HepG2 (cell line): ENCODE results near the gene HCFC1. TPM values are rescaled to one million over a fixed set of nuclear protein-coding genes. Genes with fewer than 3 reads are reported as not detected.

Source experiments
- DMAP1 ChIP-seq: IDR thresholded peaks from 2 replicates; pipeline ENCODE4 v1.6.1; 2016
- ELF1 ChIP-seq: sonication (generic); formaldehyde crosslinking; IDR thresholded peaks from 2 replicates; pipeline ENCODE4 v1.4.0; 2020; ENCODE audit warnings: missing genetic modification reagents
- FLYWCH1 ChIP-seq: sonication (generic); formaldehyde crosslinking; IDR thresholded peaks from 2 replicates; pipeline ENCODE4 v1.8.1; 2023; ENCODE audit warnings: mild to moderate bottlenecking, missing genetic modification reagents
- GATAD1 ChIP-seq: IDR thresholded peaks from 2 replicates; pipeline ENCODE4 v1.6.1; 2016; ENCODE audit warnings: missing genetic modification reagents, missing compliant biosample characterization
- GFI1 ChIP-seq: sonication (generic); formaldehyde crosslinking; IDR thresholded peaks from 2 replicates; pipeline ENCODE4 v1.5.0; 2020; ENCODE audit warnings: missing genetic modification reagents, mild to moderate bottlenecking, borderline replicate concordance
- KMT2A ChIP-seq: sonication (generic); formaldehyde crosslinking; IDR thresholded peaks from 2 replicates; pipeline ENCODE4 v1.4.0; 2020; ENCODE audit warnings: missing genetic modification reagents
- MTA1 ChIP-seq: sonication (generic); formaldehyde crosslinking; IDR thresholded peaks from 2 replicates; pipeline ENCODE4 v1.4.0; 2020; ENCODE audit warnings: missing genetic modification reagents, mild to moderate bottlenecking, borderline replicate concordance
- MTF1 ChIP-seq: sonication (generic); formaldehyde crosslinking; IDR thresholded peaks from 2 replicates; pipeline ENCODE4 v1.5.0; 2020; ENCODE audit warnings: missing genetic modification reagents
- NONO ChIP-seq, 2 experiments: fragments of 450-650 bp in 1 of 2; sonication (generic) in 1 of 2; formaldehyde crosslinking in 1 of 2; IDR thresholded peaks in 1 of 2; conservative IDR thresholded peaks in 1 of 2; 2 replicates each; pipeline versions ENCODE4 v1.6.1 to v1.8.0; 2017 to 2022; ENCODE audit warnings: mild to moderate bottlenecking in 1 of 2, missing genetic modification reagents in 1 of 2, moderate library complexity in 1 of 2
- SNAPC2 ChIP-seq: sonication (generic); formaldehyde crosslinking; IDR thresholded peaks from 2 replicates; pipeline ENCODE4 v1.8.1; 2022; ENCODE audit warnings: mild to moderate bottlenecking, missing genetic modification reagents
- SRSF1 ChIP-seq: fragments of 200-400 bp; formaldehyde crosslinking; optimal IDR thresholded peaks from 2 replicates; pipeline ENCODE3; 2017; ENCODE audit warnings: mild to moderate bottlenecking, low read depth, low read length, moderate library complexity
- SSRP1 ChIP-seq: IDR thresholded peaks from 2 replicates; pipeline ENCODE4 v1.6.1; 2016; ENCODE audit warnings: control low read depth
- ZBTB1 ChIP-seq: sonication (generic); formaldehyde crosslinking; IDR thresholded peaks from 2 replicates; pipeline ENCODE4 v1.4.0; 2020; ENCODE audit warnings: missing genetic modification reagents, borderline replicate concordance
- ZNF101 ChIP-seq: sonication (generic); formaldehyde crosslinking; IDR thresholded peaks from 2 replicates; pipeline ENCODE4 v1.4.0; 2020; ENCODE audit warnings: mild to moderate bottlenecking, low read depth, missing genetic modification reagents, borderline replicate concordance
- ZNF234 ChIP-seq: sonication (generic); formaldehyde crosslinking; conservative IDR thresholded peaks from 2 replicates; pipeline ENCODE4 v1.5.1; 2020; ENCODE audit warnings: mild to moderate bottlenecking, missing genetic modification reagents
- ZNF292 ChIP-seq: sonication (generic); formaldehyde crosslinking; IDR thresholded peaks from 2 replicates; pipeline ENCODE4 v1.8.1; 2022; ENCODE audit warnings: mild to moderate bottlenecking, low read depth, missing genetic modification reagents, borderline replicate concordance
- ZNF609 ChIP-seq: sonication (generic); formaldehyde crosslinking; IDR thresholded peaks from 2 replicates; pipeline ENCODE4 v1.4.0; 2020; ENCODE audit warnings: mild to moderate bottlenecking, missing genetic modification reagents, borderline replicate concordance
- ZNF674 ChIP-seq: sonication (generic); formaldehyde crosslinking; IDR thresholded peaks from 2 replicates; pipeline ENCODE4 v1.5.0; 2020; ENCODE audit warnings: low read depth, mild to moderate bottlenecking, missing genetic modification reagents
- ZNF816 ChIP-seq: sonication (generic); formaldehyde crosslinking; IDR thresholded peaks from 2 replicates; pipeline ENCODE4 v1.8.0; 2022; ENCODE audit warnings: missing genetic modification reagents, mild to moderate bottlenecking, borderline replicate concordance
- polyA plus RNA-seq, 8 experiments: library from polyadenylated mRNA; depleted of rRNA in 3 of 8; stranded (reverse) in 7 of 8; unstranded in 1 of 8; fragments of >200 nt; fragmentation: Illumina TruSeq in 4 of 8; extraction: Trizol in 4 of 8; gene quantifications; 2 replicates each; pipeline versions ENCODE4 v1.2.1 to v1.2.3, GENCODE V29; 2011 to 2016; ENCODE audit warnings: low read depth in 4 of 8, missing spikeins in 1 of 8, mixed read lengths in 1 of 8; ENCODE audit not compliant: insufficient read depth in 1 of 8
- total RNA-seq, 5 experiments: library from RNA; depleted of rRNA; stranded (reverse); fragments of >200 nt; fragmentation: Illumina TruSeq; extraction: Trizol; gene quantifications; 2 replicates each; pipeline ENCODE4 v1.2.3, GENCODE V29; 2016; ENCODE audit warnings: low read depth in 1 of 5
- TF ChIP-seq, protein P1 (sequence below): sonication (generic); formaldehyde crosslinking; IDR thresholded peaks from 2 replicates; pipeline ENCODE4 v1.5.1; 2020; ENCODE audit warnings: missing genetic modification reagents, mild to moderate bottlenecking, borderline replicate concordance
- TF ChIP-seq, protein P2 (sequence below): sonication (generic); formaldehyde crosslinking; IDR thresholded peaks from 2 replicates; pipeline ENCODE4 v1.4.0; 2020; ENCODE audit warnings: missing genetic modification reagents, borderline replicate concordance

Gene HCFC1
- total and polyA plus RNA-seq, 2 of the 13 experiments (the other 11 are each of a cell fraction or from before 2014, with no cell fraction given), result 5.8 to 17.8 TPM

- TF ChIP-seq ZNF609 (CRISPR knock-in tag) (no peak), SRSF1 (no peak), ZNF674 (CRISPR knock-in tag) (no peak), GATAD1 (CRISPR knock-in tag) (no peak), NONO (IDR thresholded peaks at IDR 0.05) (no peak), NONO (CRISPR knock-in tag; conservative IDR thresholded peaks at IDR 0.05) (0 out of 2 replicates have a peak, but pooled peaks have one; percentile 16), MTA1 (CRISPR knock-in tag) (peak; percentile 30; the same call in 1 of the 2 replicates), ELF1 (CRISPR knock-in tag) (no peak), KMT2A (no peak), ZNF101 (no peak), FLYWCH1 (CRISPR knock-in tag) (no peak), GFI1 (CRISPR knock-in tag) (peak; percentile 43; the same call in 1 of the 2 replicates), SSRP1 (CRISPR knock-in tag) (no peak), MTF1 (CRISPR knock-in tag) (no peak), ZNF234 (CRISPR knock-in tag) (no peak), ZNF816 (CRISPR knock-in tag) (no peak), DMAP1 (CRISPR knock-in tag) (peak; percentile 20; the same call in 1 of the 2 replicates), SNAPC2 (CRISPR knock-in tag) (no peak), ZBTB1 (CRISPR knock-in tag) (no peak), ZNF292 (CRISPR knock-in tag) (no peak; the same call in 1 of the 2 replicates)
- TF ChIP-seq, protein P1, sequence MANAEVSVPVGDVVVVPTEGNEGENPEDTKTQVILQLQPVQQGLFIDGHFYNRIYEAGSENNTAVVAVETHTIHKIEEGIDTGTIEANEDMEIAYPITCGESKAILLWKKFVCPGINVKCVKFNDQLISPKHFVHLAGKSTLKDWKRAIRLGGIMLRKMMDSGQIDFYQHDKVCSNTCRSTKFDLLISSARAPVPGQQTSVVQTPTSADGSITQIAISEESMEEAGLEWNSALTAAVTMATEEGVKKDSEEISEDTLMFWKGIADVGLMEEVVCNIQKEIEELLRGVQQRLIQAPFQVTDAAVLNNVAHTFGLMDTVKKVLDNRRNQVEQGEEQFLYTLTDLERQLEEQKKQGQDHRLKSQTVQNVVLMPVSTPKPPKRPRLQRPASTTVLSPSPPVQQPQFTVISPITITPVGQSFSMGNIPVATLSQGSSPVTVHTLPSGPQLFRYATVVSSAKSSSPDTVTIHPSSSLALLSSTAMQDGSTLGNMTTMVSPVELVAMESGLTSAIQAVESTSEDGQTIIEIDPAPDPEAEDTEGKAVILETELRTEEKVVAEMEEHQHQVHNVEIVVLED (CRISPR knock-in tag), result no peak
- TF ChIP-seq, protein P2, sequence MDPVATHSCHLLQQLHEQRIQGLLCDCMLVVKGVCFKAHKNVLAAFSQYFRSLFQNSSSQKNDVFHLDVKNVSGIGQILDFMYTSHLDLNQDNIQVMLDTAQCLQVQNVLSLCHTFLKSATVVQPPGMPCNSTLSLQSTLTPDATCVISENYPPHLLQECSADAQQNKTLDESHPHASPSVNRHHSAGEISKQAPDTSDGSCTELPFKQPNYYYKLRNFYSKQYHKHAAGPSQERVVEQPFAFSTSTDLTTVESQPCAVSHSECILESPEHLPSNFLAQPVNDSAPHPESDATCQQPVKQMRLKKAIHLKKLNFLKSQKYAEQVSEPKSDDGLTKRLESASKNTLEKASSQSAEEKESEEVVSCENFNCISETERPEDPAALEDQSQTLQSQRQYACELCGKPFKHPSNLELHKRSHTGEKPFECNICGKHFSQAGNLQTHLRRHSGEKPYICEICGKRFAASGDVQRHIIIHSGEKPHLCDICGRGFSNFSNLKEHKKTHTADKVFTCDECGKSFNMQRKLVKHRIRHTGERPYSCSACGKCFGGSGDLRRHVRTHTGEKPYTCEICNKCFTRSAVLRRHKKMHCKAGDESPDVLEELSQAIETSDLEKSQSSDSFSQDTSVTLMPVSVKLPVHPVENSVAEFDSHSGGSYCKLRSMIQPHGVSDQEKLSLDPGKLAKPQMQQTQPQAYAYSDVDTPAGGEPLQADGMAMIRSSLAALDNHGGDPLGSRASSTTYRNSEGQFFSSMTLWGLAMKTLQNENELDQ (CRISPR knock-in tag), result no peak
Observed at GRCh38 chrX:153926858-153927671, 44.6 kb downstream of the HCFC1 start (continued).
